H1 (cell line): ENCODE results near the gene CYTL1.

Experiments used
- EZH2 ChIP-seq: fragments of 200-600 bp; sonication (generic); IDR thresholded peaks from 2 replicates; pipeline ENCODE4 v1.7.1; 2012; ENCODE audit warnings: low read depth, mild to moderate bottlenecking, moderate library complexity, low read length, inconsistent platforms; ENCODE audit not compliant: severe bottlenecking
- GABPA ChIP-seq: IDR thresholded peaks from 2 replicates; pipeline ENCODE4 v1.6.1; 2011; ENCODE audit warnings: mild to moderate bottlenecking, low read length, moderate library complexity, borderline replicate concordance; ENCODE audit not compliant: insufficient read depth
- JUND ChIP-seq: IDR thresholded peaks from 2 replicates; pipeline ENCODE4 v1.6.1; 2011; ENCODE audit warnings: mild to moderate bottlenecking, improper control_type of control experiment, low read length
- POLR2A ChIP-seq, 2 experiments: IDR thresholded peaks; 1 replicate in 1 of 2; 2 replicates in 1 of 2; pipeline ENCODE4 v1.6.1; 2011; ENCODE audit warnings: low read depth in 2 of 2, low read length in 2 of 2, mild to moderate bottlenecking in 2 of 2; ENCODE audit errors: control extremely low read depth in 1 of 2
- RXRA ChIP-seq: IDR thresholded peaks from 2 replicates; pipeline ENCODE4 v1.6.1; 2011; ENCODE audit warnings: low read depth, mild to moderate bottlenecking, low read length, moderate library complexity; ENCODE audit not compliant: insufficient read depth
- SP1 ChIP-seq: IDR thresholded peaks from 2 replicates; pipeline ENCODE4 v1.6.1; 2011; ENCODE audit warnings: low read depth, low read length
- SP2 ChIP-seq: IDR thresholded peaks from 2 replicates; pipeline ENCODE4 v1.6.1; 2012; ENCODE audit warnings: mild to moderate bottlenecking, low read length, inconsistent platforms
- SRF ChIP-seq: IDR thresholded peaks from 2 replicates; pipeline ENCODE4 v1.6.1; 2011; ENCODE audit warnings: mild to moderate bottlenecking, low read depth, low read length, moderate library complexity
- TEAD4 ChIP-seq: IDR thresholded peaks from 2 replicates; pipeline ENCODE4 v1.6.1; 2012; ENCODE audit warnings: low read depth, low read length, inconsistent platforms, mixed read lengths
- ZNF274 ChIP-seq: IDR thresholded peaks from 2 replicates; pipeline ENCODE4 v1.7.0; 2012; ENCODE audit warnings: low read length, borderline replicate concordance; ENCODE audit errors: extremely low read depth
- TF ChIP-seq, protein P1 (sequence below): IDR thresholded peaks from 2 replicates; pipeline ENCODE4 v1.6.1; 2012; ENCODE audit warnings: inconsistent platforms
- TF ChIP-seq, protein P2 (sequence below), 3 experiments: IDR thresholded peaks; 1 replicate in 2 of 3; 2 replicates in 1 of 3; pipeline versions ENCODE4 v1.5.1 to v1.6.1; 2011; ENCODE audit warnings: low read length in 3 of 3, mild to moderate bottlenecking in 3 of 3, inconsistent platforms in 2 of 3, low read depth in 1 of 3, moderate library complexity in 1 of 3; ENCODE audit not compliant: insufficient read depth in 1 of 3; ENCODE audit errors: control extremely low read depth in 1 of 3
- TF ChIP-seq, protein P3 (sequence below): IDR thresholded peaks from 2 replicates; pipeline ENCODE4 v1.6.1; 2011; ENCODE audit warnings: low read depth, mild to moderate bottlenecking, low read length; ENCODE audit not compliant: insufficient read depth

DNA sequence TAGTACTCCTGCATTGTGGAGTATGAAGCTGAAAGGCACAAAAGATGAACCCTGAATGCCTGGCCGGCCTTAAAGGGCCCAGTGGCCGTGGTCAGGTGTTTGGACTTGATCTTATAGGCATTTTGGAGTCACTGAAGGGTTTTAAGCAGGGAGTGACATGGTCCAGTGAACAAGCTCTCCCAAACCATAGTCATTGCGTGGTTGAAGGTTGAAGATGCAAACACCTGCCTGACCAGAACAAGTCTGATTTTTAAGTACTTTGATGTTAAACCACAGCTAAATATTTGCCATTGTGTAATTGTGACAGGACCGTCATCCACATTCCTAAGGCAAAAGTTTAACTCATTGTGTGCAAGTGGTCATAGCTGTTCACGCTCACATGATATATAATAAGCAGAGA lies 35.3 kb upstream of the CYTL1 start:
- TF ChIP-seq EZH2 (no peak), JUND (no peak), TEAD4 (no peak), POLR2A (IDR thresholded peaks at IDR 0.05; ENCODE audit: control extremely low read depth in 1 of 2, low read depth in 2 of 2, low read length in 2 of 2) (no peak), GABPA (no peak), RXRA (no peak), SP1 (no peak), ZNF274 (no peak), SP2 (no peak), SRF (no peak)
- TF ChIP-seq, protein P1, sequence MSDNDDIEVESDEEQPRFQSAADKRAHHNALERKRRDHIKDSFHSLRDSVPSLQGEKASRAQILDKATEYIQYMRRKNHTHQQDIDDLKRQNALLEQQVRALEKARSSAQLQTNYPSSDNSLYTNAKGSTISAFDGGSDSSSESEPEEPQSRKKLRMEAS, result no peak
- TF ChIP-seq, protein P2, sequence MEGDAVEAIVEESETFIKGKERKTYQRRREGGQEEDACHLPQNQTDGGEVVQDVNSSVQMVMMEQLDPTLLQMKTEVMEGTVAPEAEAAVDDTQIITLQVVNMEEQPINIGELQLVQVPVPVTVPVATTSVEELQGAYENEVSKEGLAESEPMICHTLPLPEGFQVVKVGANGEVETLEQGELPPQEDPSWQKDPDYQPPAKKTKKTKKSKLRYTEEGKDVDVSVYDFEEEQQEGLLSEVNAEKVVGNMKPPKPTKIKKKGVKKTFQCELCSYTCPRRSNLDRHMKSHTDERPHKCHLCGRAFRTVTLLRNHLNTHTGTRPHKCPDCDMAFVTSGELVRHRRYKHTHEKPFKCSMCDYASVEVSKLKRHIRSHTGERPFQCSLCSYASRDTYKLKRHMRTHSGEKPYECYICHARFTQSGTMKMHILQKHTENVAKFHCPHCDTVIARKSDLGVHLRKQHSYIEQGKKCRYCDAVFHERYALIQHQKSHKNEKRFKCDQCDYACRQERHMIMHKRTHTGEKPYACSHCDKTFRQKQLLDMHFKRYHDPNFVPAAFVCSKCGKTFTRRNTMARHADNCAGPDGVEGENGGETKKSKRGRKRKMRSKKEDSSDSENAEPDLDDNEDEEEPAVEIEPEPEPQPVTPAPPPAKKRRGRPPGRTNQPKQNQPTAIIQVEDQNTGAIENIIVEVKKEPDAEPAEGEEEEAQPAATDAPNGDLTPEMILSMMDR (IDR thresholded peaks at IDR 0.05; ENCODE audit: control extremely low read depth in 1 of 3, insufficient read depth in 1 of 3, low read depth in 1 of 3, low read length in 3 of 3), result no peak
- TF ChIP-seq, protein P3, sequence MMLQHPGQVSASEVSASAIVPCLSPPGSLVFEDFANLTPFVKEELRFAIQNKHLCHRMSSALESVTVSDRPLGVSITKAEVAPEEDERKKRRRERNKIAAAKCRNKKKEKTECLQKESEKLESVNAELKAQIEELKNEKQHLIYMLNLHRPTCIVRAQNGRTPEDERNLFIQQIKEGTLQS, result no peak
